GM12878 (cell line): ENCODE measurements around the gene SARS1. TPM values are rescaled to one million over a fixed set of nuclear protein-coding genes. Genes with fewer than 3 reads are reported as not detected.

Source experiments
- ATF2 ChIP-seq: IDR thresholded peaks from 2 replicates; pipeline ENCODE4 v1.6.1; 2012; ENCODE audit warnings: low read length, inconsistent platforms
- ATF7 ChIP-seq: fragments of 450-650 bp; IDR thresholded peaks from 2 replicates; pipeline ENCODE4 v1.6.1; 2016; ENCODE audit warnings: low read depth, mild to moderate bottlenecking
- BHLHE40 ChIP-seq, 2 experiments: fragments of 450-650 bp in 1 of 2; IDR thresholded peaks; 2 replicates each; pipeline ENCODE4 v1.6.1; 2011 to 2017; ENCODE audit warnings: low read depth in 2 of 2, borderline replicate concordance in 1 of 2, improper control_type of control experiment in 1 of 2, low read length in 1 of 2, mild to moderate bottlenecking in 1 of 2
- CHD1 ChIP-seq: IDR thresholded peaks from 2 replicates; pipeline ENCODE4 v1.6.1; 2012; ENCODE audit warnings: low read depth, low read length, improper control_type of control experiment
- CREB1 ChIP-seq: IDR thresholded peaks from 2 replicates; pipeline ENCODE4 v1.6.1; 2012; ENCODE audit warnings: low read depth, mild to moderate bottlenecking, inconsistent platforms
- E2F8 ChIP-seq: fragments of 450-650 bp; IDR thresholded peaks from 2 replicates; pipeline ENCODE4 v1.6.1; 2018; ENCODE audit warnings: mild to moderate bottlenecking, low read depth, moderate library complexity; ENCODE audit not compliant: partially characterized antibody
- EED ChIP-seq: sonication (generic); IDR thresholded peaks from 2 replicates; pipeline ENCODE4 v1.6.1; 2016; ENCODE audit warnings: antibody characterized with exemption, low read depth
- IKZF1 ChIP-seq: fragments of 450-650 bp; conservative IDR thresholded peaks from 2 replicates; pipeline ENCODE4 v1.6.1; 2017; ENCODE audit warnings: antibody characterized with exemption, mild to moderate bottlenecking
- IRF3 ChIP-seq: fragments of 450-650 bp; IDR thresholded peaks from 2 replicates; pipeline ENCODE4 v1.6.1; 2014; ENCODE audit warnings: mild to moderate bottlenecking
- POU2F2 ChIP-seq: IDR thresholded peaks from 3 replicates; pipeline ENCODE4 v1.6.1; 2011; ENCODE audit warnings: low read depth, mild to moderate bottlenecking, low read length, borderline replicate concordance
- RCOR1 ChIP-seq: conservative IDR thresholded peaks from 2 replicates; pipeline ENCODE4 v1.6.1; 2012; ENCODE audit warnings: low read depth, low read length, improper control_type of control experiment
- RELB ChIP-seq: fragments of 450-650 bp; IDR thresholded peaks from 2 replicates; pipeline ENCODE4 v1.6.1; 2017; ENCODE audit warnings: low read depth, mild to moderate bottlenecking, moderate library complexity
- RUNX3 ChIP-seq: IDR thresholded peaks from 2 replicates; pipeline ENCODE4 v1.6.1; 2012; ENCODE audit warnings: low read length, inconsistent platforms
- SP1 ChIP-seq: IDR thresholded peaks from one replicate; pipeline ENCODE4 v1.6.1; 2011; ENCODE audit warnings: low read depth, low read length
- STAT3 ChIP-seq: IDR thresholded peaks from 2 replicates; pipeline ENCODE4 v1.6.1; 2011; ENCODE audit warnings: low read depth, low read length, improper control_type of control experiment
- ZBTB11 ChIP-seq: fragments of 450-650 bp; formaldehyde crosslinking; IDR thresholded peaks from 2 replicates; pipeline ENCODE4 v1.5.0; 2022; ENCODE audit warnings: mild to moderate bottlenecking, missing genetic modification characterization
- ZNF24 ChIP-seq: fragments of 450-650 bp; IDR thresholded peaks from 2 replicates; pipeline ENCODE4 v1.6.1; 2017; ENCODE audit warnings: antibody characterized with exemption, mild to moderate bottlenecking
- ZZZ3 ChIP-seq: IDR thresholded peaks from 2 replicates; pipeline ENCODE4 v1.6.1; 2011; ENCODE audit warnings: low read depth; ENCODE audit not compliant: control insufficient read depth, insufficient read length
- polyA plus RNA-seq, 11 experiments: library from polyadenylated mRNA; depleted of rRNA in 4 of 11; unstranded in 6 of 11; stranded (reverse) in 5 of 11; fragments of >200 nt; fragmentation: Nextera tagmentation in 4 of 11; fragmentation: Illumina TruSeq in 1 of 11; extraction: Ambion mirVana in 4 of 11; extraction: Trizol in 1 of 11; gene quantifications; 1 replicate in 1 of 11; 2 replicates in 10 of 11; pipeline versions ENCODE4 v1.2.1 to v1.2.3, GENCODE V29; 2011 to 2016; ENCODE audit warnings: inconsistent platforms in 2 of 11, missing spikeins in 2 of 11, low read depth in 1 of 11
- total RNA-seq, 4 experiments: library from RNA; depleted of rRNA in 3 of 4; stranded (reverse); fragments of >200 nt in 3 of 4; fragmentation: Illumina TruSeq in 1 of 4; extraction: Trizol in 1 of 4; gene quantifications; 2 replicates each; pipeline versions ENCODE4 v1.2.1 to v1.2.3, GENCODE V29; 2013 to 2021

SARS1 gene
- total and polyA plus RNA-seq, 10 of the 15 experiments (the other 5 are each of a cell fraction or from before 2014, with no cell fraction given), result 103 to 202 (median 138) TPM

- TF ChIP-seq ATF7 (peak; percentile 33; the same call in 1 of the 2 replicates), ZZZ3 (no peak), IRF3 (no peak), POU2F2 (peak; percentile 54; the same call in 1 of the 3 replicates), SP1 (peak; percentile 29), ZBTB11 (CRISPR knock-in tag) (no peak), RELB (peak; percentile 73), EED (peak; percentile 56; the same call in 1 of the 2 replicates), CREB1 (no peak), ZNF24 (peak; percentile 62; the same call in 1 of the 2 replicates), RUNX3 (peak; percentile 85), CHD1 (no peak), RCOR1 (no peak), BHLHE40 (IDR thresholded peaks at IDR 0.05; ENCODE audit: borderline replicate concordance in 1 of 2, low read depth in 2 of 2, low read length in 1 of 2) (peak; percentile 35; a peak in 1 of 4 replicates), E2F8 (no peak), ATF2 (peak; percentile 27; the same call in 1 of the 2 replicates), STAT3 (0 out of 2 replicates have a peak, but pooled peaks have one; percentile 36), IKZF1 (peak; percentile 91)
Observed at GRCh38 chr1:109167001-109167506, 46.7 kb upstream of the SARS1 start (continued).
